Vagina (tissue), 2 donors: ENCODE data around the gene DGKD. TPM values are rescaled to one million over a fixed set of nuclear protein-coding genes. Genes with fewer than 3 reads are reported as not detected.
A peak's percentile ranks its signal among the peaks of the same experiment; 100 is the strongest.

ENCODE experiments used
- DNase-seq, 2 donors: peaks; one replicate each; pipeline ENCODE4 v3.0.0-alpha.2; 2017; ENCODE audit errors: extremely low spot score in 2 of 2
- H3K27ac ChIP-seq: fragments of 200-600 bp; sonication (generic); one replicate; pipeline ENCODE4 v1.5.1; 2019
- H3K27me3 ChIP-seq: fragments of 200-600 bp; sonication (generic); one replicate; pipeline ENCODE4 v1.5.1; 2019
- H3K36me3 ChIP-seq, 2 donors: fragments of 200-600 bp; sonication (generic); one replicate each; pipeline ENCODE4 v1.5.1; 2017 to 2019
- H3K4me1 ChIP-seq: fragments of 200-600 bp; sonication (generic); one replicate; pipeline ENCODE4 v1.5.1; 2019
- H3K4me3 ChIP-seq, 2 donors: fragments of 200-600 bp; sonication (generic); 1 replicate in 1 of 2; 2 replicates in 1 of 2; pipeline ENCODE4 v1.5.1; 2016 to 2019
- H3K9me3 ChIP-seq: fragments of 200-600 bp; sonication (generic); one replicate; pipeline ENCODE4 v1.5.1; 2019
- CTCF ChIP-seq, 3 experiments: fragments of 450-650 bp in 2 of 3; fragments of 200-600 bp in 1 of 3; sonication (generic) in 1 of 3; IDR thresholded peaks; one replicate each; pipeline ENCODE4 v1.5.1; 2017 to 2019; ENCODE audit warnings: antibody characterized with exemption in 3 of 3, mild to moderate bottlenecking in 2 of 3, moderate library complexity in 2 of 3
- POLR2A ChIP-seq, 2 donors: fragments of 450-650 bp; IDR thresholded peaks; one replicate each; pipeline ENCODE4 v1.6.1; 2017; ENCODE audit warnings: antibody characterized with exemption in 2 of 2, mild to moderate bottlenecking in 2 of 2, moderate library complexity in 2 of 2
- POLR2AphosphoS5 ChIP-seq, 2 donors: sonication (generic); formaldehyde crosslinking; IDR thresholded peaks; one replicate each; pipeline ENCODE4 v1.9.0; 2017; ENCODE audit warnings: antibody characterized with exemption in 2 of 2, mild to moderate bottlenecking in 2 of 2, low read depth in 1 of 2; ENCODE audit not compliant: insufficient read depth in 1 of 2
- intact Hi-C: fragments of 100-400 bp; cut with DNase I; formaldehyde crosslinking; loops from one replicate; pipeline ENCODE4 v1.15.1; 2023
- total RNA-seq: library from RNA; depleted of rRNA; stranded (reverse); fragments of >200 nt; gene quantifications from one replicate; pipeline ENCODE4 v1.2.3, GENCODE V29; 2016

DGKD gene
- total RNA-seq, 1 donor from 2014 or later = 13.3 TPM

DNA sequence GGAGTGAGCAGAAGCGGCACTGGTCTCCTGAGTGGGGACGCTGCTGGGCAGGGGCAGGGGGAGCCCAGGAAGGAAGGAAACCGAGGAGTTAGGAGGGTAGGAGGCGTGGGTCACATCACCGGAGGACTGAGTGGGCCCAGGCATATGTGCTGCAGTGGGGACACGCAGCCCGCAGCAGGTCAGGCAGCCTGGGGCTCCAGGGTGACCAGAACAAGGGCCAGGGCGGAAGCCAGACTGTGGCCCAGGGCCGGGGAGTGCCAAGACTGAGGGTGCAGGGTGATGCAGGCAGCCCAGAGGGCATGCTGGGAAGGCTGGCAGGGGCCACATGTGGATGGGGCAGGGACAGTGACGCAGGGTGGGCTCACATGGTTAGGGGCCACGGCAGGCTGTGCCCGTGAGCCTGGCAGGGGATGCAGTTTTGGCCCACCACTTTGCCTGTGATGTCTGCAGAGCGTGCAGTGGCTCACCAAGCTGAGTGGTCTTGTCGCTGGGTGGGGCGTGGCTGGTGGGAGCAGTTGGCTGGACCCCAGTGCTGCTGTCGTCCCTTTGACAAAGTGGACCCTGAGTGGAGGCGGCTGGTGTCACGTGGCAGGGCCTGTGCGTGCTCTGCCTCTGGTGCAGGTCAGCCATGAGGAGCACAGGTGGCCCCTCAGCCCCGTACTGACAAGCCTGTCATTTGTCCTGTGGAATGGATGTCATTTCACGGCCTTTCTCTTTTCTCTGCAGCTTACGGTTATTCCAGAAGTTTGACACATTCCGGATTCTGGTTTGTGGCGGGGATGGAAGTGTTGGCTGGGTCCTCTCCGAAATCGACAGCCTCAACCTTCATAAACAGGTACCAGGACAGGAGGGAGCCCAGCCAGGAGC lies 87.1 kb downstream of the DGKD start:
- Histone ChIP-seq H3K27ac (no peak overlapping the region), H3K9me3 (no peaks in the 10 kb centered on the region), H3K27me3 (no peaks in the 10 kb centered on the region), H3K4me1 (no peaks in the 10 kb centered on the region), H3K4me3 (no peak overlapping the region), H3K36me3 (peaks cover 0 to 25% of the 10 kb centered on the region in 2 donors)
- intact Hi-C loops = loop anchor here (2.0 kb wide), 1 partner anchor 87 kb away; the partner anchor contains the start of gene DGKD
- no peak for DNase-seq
- no peak for TF ChIP-seq POLR2A (IDR thresholded peaks at IDR 0.05)
- TF ChIP-seq CTCF (IDR thresholded peaks at IDR 0.05) = no peak
- no peak for TF ChIP-seq POLR2AphosphoS5 (IDR thresholded peaks at IDR 0.05; ENCODE audit: insufficient read depth in 1 of 2, low read depth in 1 of 2)

- Histone ChIP-seq H3K27me3 (no peaks in the 10 kb centered on the region), H3K4me1 (no peaks in the 10 kb centered on the region), H3K27ac (no peak overlapping the region), H3K9me3 (no peaks in the 10 kb centered on the region), H3K4me3 (no peak overlapping the region), H3K36me3 (peaks cover 0 to 22% of the 10 kb centered on the region in 2 donors)
- no peak for DNase-seq
- intact Hi-C loops = loop anchor here (2.0 kb wide), 1 partner anchor 87 kb away; the partner anchor contains the start of gene DGKD
- TF ChIP-seq CTCF (IDR thresholded peaks at IDR 0.05) (no peak), POLR2A (IDR thresholded peaks at IDR 0.05) (no peak), POLR2AphosphoS5 (IDR thresholded peaks at IDR 0.05; ENCODE audit: insufficient read depth in 1 of 2, low read depth in 1 of 2) (no peak)
These were observed 87.7 kb downstream of the DGKD start for GRCh38 chr2:233442028-233442310.

- Histone ChIP-seq H3K36me3 (peaks cover 0 to 15% of the 10 kb centered on the region in 2 donors), H3K4me1 (no peaks in the 10 kb centered on the region), H3K27ac (no peak overlapping the region), H3K27me3 (no peaks in the 10 kb centered on the region), H3K4me3 (no peak overlapping the region), H3K9me3 (no peaks in the 10 kb centered on the region)
- intact Hi-C loops = loop anchor here (2.0 kb wide), 1 partner anchor 89 kb away; the partner anchor contains the start of gene DGKD
- TF ChIP-seq POLR2A (IDR thresholded peaks at IDR 0.05) (no peak), CTCF (IDR thresholded peaks at IDR 0.05) (peak; percentile 63 to 82 (median 63)), POLR2AphosphoS5 (IDR thresholded peaks at IDR 0.05; ENCODE audit: insufficient read depth in 1 of 2, low read depth in 1 of 2) (no peak)
- no peak for DNase-seq
These were observed 89.4 kb downstream of the DGKD start for GRCh38 chr2:233443511-233444183.

DNA sequence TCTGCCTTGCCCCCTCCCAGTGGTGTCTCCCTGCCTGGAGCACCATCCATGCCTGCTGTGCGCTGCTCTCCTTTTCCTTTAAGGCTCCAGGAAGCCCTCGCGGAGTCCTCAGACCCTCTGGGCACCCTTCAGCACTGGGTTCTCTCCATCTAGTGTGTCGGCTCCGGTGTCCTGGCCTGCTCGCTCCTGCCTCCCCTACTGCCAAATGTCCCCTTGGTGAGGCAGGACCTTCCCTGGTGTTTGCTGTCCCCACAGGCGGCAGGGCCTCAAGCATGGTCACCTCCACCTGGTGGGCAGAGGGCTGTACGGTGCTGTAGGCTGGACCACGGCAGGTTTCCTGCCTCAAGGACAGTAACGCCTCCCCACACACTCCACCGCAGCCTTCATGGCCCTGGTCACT lies 90.2 kb downstream of the DGKD start:
- Histone ChIP-seq H3K36me3 (peaks cover 0 to 22% of the 10 kb centered on the region in 2 donors), H3K4me1 (no peaks in the 10 kb centered on the region), H3K27me3 (no peaks in the 10 kb centered on the region), H3K4me3 (no peak overlapping the region), H3K9me3 (no peaks in the 10 kb centered on the region), H3K27ac (no peak overlapping the region)
- intact Hi-C loops = no loop called here
- no peak for DNase-seq
- TF ChIP-seq POLR2A (IDR thresholded peaks at IDR 0.05) (no peak), CTCF (IDR thresholded peaks at IDR 0.05) (no peak), POLR2AphosphoS5 (IDR thresholded peaks at IDR 0.05; ENCODE audit: insufficient read depth in 1 of 2, low read depth in 1 of 2) (no peak)
